Skin epidermis (tissue), 12 donors: Measurements from ENCODE around the gene EIF3CL.
"Not testable (repeated sequence)": the region's sequence is repeated elsewhere in the genome, so short reads cannot be mapped to it uniquely, and the experiment has no call there.

Source experiments
- H3K27ac ChIP-seq, 21 experiments: fragments of 200-600 bp; sonication (generic) in 11 of 21; one replicate each; pipeline ENCODE4 v1.5.0; 2020; ENCODE audit warnings: mild to moderate bottlenecking in 3 of 21, inconsistent platforms in 2 of 21, moderate library complexity in 2 of 21
- H3K4me3 ChIP-seq, 7 experiments: fragments of 200-600 bp; sonication (generic) in 2 of 7; one replicate each; pipeline ENCODE4 v1.5.0; 2020; ENCODE audit warnings: inconsistent platforms in 2 of 7, mild to moderate bottlenecking in 2 of 7, moderate library complexity in 1 of 7

Gene EIF3CL, protein sequence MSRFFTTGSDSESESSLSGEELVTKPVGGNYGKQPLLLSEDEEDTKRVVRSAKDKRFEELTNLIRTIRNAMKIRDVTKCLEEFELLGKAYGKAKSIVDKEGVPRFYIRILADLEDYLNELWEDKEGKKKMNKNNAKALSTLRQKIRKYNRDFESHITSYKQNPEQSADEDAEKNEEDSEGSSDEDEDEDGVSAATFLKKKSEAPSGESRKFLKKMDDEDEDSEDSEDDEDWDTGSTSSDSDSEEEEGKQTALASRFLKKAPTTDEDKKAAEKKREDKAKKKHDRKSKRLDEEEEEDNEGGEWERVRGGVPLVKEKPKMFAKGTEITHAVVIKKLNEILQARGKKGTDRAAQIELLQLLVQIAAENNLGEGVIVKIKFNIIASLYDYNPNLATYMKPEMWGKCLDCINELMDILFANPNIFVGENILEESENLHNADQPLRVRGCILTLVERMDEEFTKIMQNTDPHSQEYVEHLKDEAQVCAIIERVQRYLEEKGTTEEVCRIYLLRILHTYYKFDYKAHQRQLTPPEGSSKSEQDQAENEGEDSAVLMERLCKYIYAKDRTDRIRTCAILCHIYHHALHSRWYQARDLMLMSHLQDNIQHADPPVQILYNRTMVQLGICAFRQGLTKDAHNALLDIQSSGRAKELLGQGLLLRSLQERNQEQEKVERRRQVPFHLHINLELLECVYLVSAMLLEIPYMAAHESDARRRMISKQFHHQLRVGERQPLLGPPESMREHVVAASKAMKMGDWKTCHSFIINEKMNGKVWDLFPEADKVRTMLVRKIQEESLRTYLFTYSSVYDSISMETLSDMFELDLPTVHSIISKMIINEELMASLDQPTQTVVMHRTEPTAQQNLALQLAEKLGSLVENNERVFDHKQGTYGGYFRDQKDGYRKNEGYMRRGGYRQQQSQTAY

DNA sequence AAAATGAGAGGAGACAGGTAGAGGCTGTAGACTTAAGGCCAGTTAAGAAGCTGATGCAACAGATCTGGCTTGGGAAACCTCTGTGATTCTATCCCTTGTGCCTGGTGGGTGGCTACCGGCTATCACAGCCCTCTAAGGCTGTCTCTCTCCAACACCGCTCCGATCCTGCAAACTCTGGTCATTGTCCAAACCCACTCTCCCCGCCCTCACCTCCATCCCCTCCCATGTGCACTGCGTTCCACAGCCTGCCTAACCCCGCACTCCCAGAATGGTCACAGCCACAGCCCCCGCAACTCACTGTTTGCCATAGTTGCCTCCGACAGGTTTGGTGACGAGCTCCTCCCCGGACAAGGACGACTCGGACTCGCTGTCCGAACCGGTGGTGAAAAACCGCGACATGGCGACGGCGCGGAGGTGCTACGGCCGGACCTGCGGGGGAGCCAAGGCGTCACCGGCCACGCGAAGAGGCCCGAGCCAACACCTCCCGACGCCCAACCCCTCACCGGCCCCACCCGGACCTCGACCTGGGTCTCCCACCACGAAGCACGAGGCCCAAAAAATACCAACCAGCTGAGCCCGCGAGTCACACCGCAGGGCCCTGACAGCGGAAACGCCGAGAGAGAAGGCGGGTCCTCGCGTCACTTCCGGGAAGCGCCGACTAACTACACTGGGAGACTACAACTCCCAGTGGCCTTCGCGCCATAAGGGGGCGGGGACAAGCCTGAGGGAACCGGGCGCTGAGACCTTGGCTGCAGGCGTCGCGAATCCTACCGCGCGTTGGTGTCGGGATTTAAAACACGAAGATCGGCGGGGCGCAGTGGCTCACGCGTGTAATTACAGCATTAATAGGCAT, at the start of gene EIF3CL:
Gene EIF3CL, minus strand, starts transcription at position 622 of the 853 bp plus-strand sequence. Its CDS starts 223 bp downstream, at position 399.
- H3K4me3 ChIP-seq: peak within 1 kb of the TSS in 3 of 7 experiments; percentile 18 to 35 (median 19)
- not testable (repeated sequence) for H3K27ac ChIP-seq

DNA sequence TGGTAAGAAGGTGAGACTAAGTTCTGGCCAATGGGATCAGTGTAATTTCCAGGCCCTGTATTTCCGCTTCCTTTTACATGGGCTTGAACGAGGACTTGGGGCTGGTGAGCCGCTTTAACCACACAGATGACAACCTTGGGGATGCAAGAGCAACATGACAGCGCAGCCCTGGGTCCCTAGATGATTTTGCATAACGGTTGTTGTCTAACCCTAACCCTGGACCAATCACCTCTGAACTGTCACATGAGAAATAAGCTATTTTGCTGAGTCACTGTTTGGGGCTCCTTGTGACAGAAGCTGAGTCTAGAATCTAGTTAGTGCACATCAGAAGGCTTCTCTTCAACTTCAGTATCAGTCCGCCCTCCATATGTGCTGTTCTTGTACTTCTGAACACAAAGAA, 43.4 kb upstream of the EIF3CL start:
- H3K4me3 ChIP-seq, H3K27ac ChIP-seq: not testable (repeated sequence)

- H3K4me3 ChIP-seq, H3K27ac ChIP-seq: not testable (repeated sequence)
Measured at GRCh38 chr16:28446388-28446787, 42.7 kb upstream of the EIF3CL start.

DNA sequence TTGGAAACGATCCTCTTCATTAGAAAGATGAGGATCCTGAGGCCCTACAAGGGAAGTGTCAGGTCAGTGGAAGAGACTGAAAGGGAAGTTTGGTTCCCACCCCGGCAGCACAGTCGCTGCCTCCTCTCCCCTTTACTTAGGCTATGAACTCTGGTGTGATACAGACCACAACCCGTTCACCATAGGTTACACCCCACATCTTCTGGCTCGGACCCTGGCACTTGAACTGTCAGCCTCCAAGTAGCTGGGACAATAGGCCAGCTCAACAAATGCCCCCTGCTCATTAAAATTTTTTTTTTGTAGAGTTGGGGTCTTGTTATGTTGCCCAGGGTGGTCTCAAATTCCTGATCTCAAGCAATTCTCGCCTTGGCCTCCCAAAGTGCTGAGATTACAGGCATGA, 40.3 kb upstream of the EIF3CL start:
- not testable (repeated sequence) for H3K27ac ChIP-seq, H3K4me3 ChIP-seq

- not testable (repeated sequence) for H3K4me3 ChIP-seq, H3K27ac ChIP-seq
Measured at GRCh38 chr16:28438899-28439298, 35.3 kb upstream of the EIF3CL start.

DNA sequence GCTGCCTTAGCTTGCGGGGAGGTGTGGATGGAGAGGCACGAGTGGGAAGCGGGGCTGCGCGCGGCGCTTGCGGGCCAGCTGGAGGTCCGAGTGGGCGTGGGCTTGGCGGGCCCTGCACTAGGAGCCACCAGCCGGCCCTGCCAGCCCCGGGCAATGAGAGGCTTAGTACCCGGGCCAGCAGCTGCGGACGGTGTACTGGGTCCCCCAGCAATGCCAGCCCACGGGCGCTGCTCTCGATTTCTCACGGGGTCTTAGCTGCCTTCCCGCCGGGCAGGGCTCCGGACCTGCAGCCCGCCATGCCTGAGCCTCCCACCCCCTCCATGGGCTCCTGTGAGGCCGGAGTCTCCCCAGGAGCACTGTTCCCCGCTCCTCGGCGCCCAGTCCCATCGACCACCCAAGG, 31.7 kb upstream of the EIF3CL start:
- H3K4me3 ChIP-seq, H3K27ac ChIP-seq: not testable (repeated sequence)

GRCh38 chr16:28426060-28426680, 22.5 kb upstream of the EIF3CL start:
- H3K4me3 ChIP-seq, H3K27ac ChIP-seq: not testable (repeated sequence)

GRCh38 chr16:28421071-28421750, 17.6 kb upstream of the EIF3CL start:
- H3K27ac ChIP-seq, H3K4me3 ChIP-seq: not testable (repeated sequence)

DNA sequence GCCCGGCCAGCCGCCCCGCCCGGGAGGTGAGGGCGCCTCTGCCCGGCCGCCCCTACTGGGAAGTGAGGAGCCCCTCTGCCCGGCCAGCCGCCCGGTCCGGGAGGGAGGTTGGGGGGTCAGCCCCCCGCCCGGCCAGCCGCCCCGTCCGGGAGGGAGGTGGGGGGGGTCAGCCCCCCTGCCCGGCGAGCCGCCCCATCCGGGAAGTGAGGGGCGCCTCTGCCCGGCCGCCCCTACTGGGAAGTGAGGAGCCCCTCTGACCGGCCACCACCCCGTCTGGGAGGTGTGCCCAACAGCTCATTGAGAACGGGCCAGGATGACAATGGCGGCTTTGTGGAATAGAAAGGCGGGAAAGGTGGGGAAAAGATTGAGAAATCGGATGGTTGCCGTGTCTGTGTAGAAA, 13.4 kb upstream of the EIF3CL start:
- H3K4me3 ChIP-seq, H3K27ac ChIP-seq: not testable (repeated sequence)

DNA sequence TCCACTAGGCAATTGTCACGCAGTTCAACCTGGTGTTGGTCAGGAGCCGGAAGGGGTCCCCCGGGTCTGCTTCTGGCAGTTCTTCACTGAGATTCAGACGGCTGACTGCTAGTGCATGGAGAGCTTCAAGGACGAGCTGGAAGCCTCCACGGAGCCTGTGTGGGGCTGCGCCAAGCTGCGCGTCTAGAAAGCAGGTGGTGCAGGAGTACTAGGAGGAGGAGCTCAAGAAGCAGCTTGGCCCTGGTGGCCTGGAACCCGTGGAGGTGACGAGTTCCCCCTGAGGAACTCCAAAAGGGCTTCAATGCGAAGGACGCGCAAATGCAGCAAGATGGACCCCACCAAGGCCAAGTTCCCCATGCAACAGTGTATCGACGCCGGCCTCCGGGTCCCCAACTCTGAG, 10.9 kb upstream of the EIF3CL start:
- not testable (repeated sequence) for H3K4me3 ChIP-seq, H3K27ac ChIP-seq

- H3K27ac ChIP-seq, H3K4me3 ChIP-seq: not testable (repeated sequence)
Measured at GRCh38 chr16:28413585-28413984, 9.9 kb upstream of the EIF3CL start.

DNA sequence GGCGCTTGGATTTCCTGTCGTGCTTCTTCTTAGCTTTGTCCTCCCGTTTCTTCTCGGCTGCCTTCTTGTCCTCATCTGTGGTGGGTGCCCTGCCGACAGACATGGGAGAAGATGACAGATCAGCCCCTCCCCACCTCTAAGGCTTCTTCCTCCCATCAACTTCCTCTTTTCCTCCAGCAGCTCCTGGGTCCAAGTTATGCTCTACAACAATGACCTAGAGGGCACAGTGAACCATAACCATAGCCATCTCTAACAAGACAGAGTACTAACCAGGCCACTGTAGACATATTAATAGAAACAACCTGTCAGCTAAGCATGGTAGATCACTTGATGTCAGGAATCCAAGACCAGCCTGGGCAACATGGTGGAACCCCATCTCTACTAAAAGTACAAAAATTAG, 11.6 kb downstream of the EIF3CL start:
- H3K4me3 ChIP-seq, H3K27ac ChIP-seq: not testable (repeated sequence)

DNA sequence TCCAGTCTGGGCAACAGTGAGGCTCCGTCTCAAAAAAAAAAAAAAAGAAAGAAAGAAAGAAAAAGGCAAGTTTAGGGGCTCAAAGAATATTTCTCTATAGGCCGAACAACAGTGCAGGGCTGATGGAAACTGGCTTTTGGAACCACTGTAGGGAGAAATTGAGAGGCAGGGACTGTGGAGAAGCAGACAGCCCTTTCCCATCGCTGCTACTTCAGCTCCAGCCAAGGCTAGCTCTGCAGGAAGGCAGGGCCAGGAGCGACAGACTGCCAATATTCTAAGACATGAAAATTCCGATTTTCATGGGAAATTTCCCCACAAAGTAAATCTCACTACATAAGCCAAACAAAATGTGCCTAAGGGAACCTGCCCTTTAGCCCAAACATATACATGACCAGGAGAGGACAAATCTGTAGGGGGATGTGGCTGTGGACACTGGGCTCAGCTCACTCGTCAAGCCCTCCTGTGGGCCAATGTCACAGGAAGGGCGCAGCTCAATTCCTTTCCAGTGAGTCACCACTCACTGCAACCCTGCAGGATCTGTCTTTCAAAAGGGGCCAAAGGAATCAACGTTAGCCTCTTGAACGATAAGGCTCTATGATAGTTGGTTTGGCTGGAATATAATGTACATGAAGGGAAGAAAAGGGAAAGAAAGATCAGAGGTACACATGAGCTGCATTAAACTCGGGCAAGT, 21.3 kb downstream of the EIF3CL start:
- not testable (repeated sequence) for H3K27ac ChIP-seq, H3K4me3 ChIP-seq

GRCh38 chr16:28377822-28378221, 25.8 kb downstream of the EIF3CL start:
- not testable (repeated sequence) for H3K27ac ChIP-seq, H3K4me3 ChIP-seq

DNA sequence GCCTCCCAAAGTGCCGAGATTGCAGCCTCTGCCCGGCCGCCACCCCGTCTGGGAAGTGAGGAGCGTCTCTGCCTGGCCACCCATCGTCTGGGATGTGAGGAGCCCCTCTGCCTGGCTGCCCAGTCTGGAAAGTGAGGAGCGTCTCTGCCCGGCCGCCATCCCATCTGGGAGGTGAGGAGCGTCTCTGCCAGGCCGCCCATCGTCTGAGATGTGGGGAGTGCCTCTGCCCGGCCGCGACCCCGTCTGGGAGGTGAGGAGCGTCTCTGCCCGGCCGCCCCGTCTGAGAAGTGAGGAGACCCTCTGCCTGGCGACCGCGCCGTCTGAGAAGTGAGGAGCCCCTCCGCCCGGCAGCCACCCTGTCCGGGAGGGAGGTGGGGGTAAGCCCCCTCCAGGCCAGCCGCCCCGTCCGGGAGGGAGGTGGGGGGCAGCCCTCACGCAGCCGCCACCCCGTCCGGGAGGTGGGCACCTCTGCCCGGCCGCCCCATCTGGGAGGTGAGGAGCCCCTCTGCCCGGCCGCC, 26.5 kb downstream of the EIF3CL start:
- not testable (repeated sequence) for H3K27ac ChIP-seq, H3K4me3 ChIP-seq

- not testable (repeated sequence) for H3K27ac ChIP-seq, H3K4me3 ChIP-seq
Measured at GRCh38 chr16:28375115-28375514, 28.5 kb downstream of the EIF3CL start.

DNA sequence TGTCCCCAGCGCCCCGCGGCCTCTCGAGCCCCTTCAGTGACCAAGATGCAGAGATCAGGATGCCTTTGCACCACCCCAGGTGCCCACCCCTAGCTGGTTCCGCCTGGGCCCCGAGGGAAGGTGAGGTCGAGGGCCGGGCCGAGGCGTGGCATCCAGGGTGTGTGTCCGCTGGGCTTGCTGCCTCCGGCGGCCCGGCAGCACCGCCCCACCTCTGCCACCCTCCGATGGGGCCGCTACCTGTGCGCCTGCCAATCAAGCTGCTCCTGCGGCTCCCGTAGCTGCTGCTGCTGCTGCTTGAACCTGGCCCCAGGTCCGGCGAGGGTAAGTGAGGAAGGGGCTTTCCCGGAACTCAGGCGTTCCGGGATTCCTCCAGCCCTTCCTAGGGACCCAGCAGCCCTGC, 29.4 kb downstream of the EIF3CL start:
- H3K27ac ChIP-seq, H3K4me3 ChIP-seq: not testable (repeated sequence)

- not testable (repeated sequence) for H3K4me3 ChIP-seq, H3K27ac ChIP-seq
Measured at GRCh38 chr16:28367926-28368325, 35.7 kb downstream of the EIF3CL start.
